Esophagus (tissue), 2 donors: ENCODE results near the gene SHISAL2A. TPM values are rescaled to one million over a fixed set of nuclear protein-coding genes. Genes with fewer than 3 reads are reported as not detected.
"Not testable (repeated sequence)": the region's sequence is repeated elsewhere in the genome, so short reads cannot be mapped to it uniquely, and the experiment has no call there.

Source experiments
- H3K27ac ChIP-seq, 2 donors: one replicate each; pipeline ENCODE4 v1.5.1; 2013; ENCODE audit warnings: low read depth in 2 of 2, mild to moderate bottlenecking in 2 of 2, inconsistent platforms in 1 of 2, low read length in 1 of 2, moderate library complexity in 1 of 2
- H3K27me3 ChIP-seq, 2 donors: one replicate each; pipeline ENCODE4 v1.6.1; 2013; ENCODE audit warnings: low read length in 2 of 2, control low read depth in 1 of 2, mild to moderate bottlenecking in 1 of 2; ENCODE audit not compliant: insufficient read depth in 2 of 2, control insufficient read depth in 1 of 2
- H3K36me3 ChIP-seq, 2 donors: one replicate each; pipeline ENCODE4 v1.6.1; 2013; ENCODE audit warnings: low read length in 1 of 2; ENCODE audit not compliant: control insufficient read depth in 2 of 2, insufficient read depth in 2 of 2
- H3K4me1 ChIP-seq, 2 donors: one replicate each; pipeline ENCODE4 v1.6.1; 2013; ENCODE audit warnings: low read length in 1 of 2; ENCODE audit not compliant: control insufficient read depth in 2 of 2, insufficient read depth in 2 of 2
- H3K4me3 ChIP-seq, 2 donors: one replicate each; pipeline ENCODE4 v1.5.1; 2013; ENCODE audit warnings: low read length in 2 of 2, mild to moderate bottlenecking in 2 of 2, low read depth in 1 of 2, moderate library complexity in 1 of 2
- H3K9me3 ChIP-seq, 2 donors: one replicate each; pipeline ENCODE4 v1.6.1; 2013; ENCODE audit warnings: mild to moderate bottlenecking in 2 of 2, low read depth in 1 of 2, low read length in 1 of 2, moderate library complexity in 1 of 2; ENCODE audit not compliant: control insufficient read depth in 2 of 2, insufficient read depth in 1 of 2
- WGBS, 2 donors: extraction: QIAGEN DNeasy Blood & Tissue Kit; methylation state at CpG; one replicate each; pipeline ENCODE4 v1.1.7; 2013; 5-methylcytosine and 5-hydroxymethylcytosine counted together
- polyA plus RNA-seq, 2 donors: library from polyadenylated mRNA; stranded (reverse); fragments of 200-250 nt; gene quantifications; one replicate each; pipeline ENCODE4 v1.2.3, GENCODE V29; 2013
- donor health status: healthy with polysubstance abuse.
- donor health status: Bipolar disorder and iron deficiency.

SHISAL2A gene
- polyA plus RNA-seq, 2 donors, result 0.16 to 0.20 TPM

DNA sequence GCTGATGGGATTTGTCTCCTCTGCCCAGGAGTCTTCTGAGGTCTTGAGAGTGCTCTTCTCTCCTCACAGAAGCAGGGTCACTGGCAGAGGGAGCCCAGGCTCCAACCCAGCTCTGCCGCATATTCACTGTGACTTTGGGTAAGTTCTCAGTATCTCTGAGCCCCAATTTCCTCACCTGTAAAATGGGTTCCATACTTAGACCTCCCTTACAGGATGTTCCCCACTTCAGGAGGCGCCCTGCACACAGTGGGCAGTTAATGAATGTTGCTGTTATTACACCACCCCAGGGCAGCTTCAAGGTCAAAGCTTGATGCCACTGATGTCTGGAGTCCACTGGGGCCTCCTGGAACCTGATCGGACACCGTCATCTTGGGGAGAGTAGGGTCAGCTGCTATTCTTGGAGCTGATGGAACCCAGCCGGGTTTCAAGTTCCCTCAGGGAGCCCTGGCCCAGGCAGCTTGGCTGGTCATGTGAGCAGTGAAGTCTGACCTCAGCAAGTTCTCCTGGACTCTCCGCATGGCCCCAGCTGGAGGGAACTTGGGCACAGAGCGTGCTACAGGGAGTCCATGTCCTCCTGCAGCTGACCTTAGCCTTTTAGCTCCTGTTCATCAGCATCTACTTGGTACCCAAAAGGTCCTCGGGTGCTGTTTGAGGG lies 43.4 kb downstream of the SHISAL2A start:
- Histone ChIP-seq H3K9me3 (no peaks in the 10 kb centered on the region), H3K27me3 (no peaks in the 10 kb centered on the region), H3K36me3 (no peaks in the 10 kb centered on the region), H3K4me3 (no peak overlapping the region), H3K27ac (no peak overlapping the region), H3K4me1 (no peaks in the 10 kb centered on the region)
- WGBS, 2 donors, result 78 to 85% methylated on average over 8 of the region's 8 CpGs

DNA sequence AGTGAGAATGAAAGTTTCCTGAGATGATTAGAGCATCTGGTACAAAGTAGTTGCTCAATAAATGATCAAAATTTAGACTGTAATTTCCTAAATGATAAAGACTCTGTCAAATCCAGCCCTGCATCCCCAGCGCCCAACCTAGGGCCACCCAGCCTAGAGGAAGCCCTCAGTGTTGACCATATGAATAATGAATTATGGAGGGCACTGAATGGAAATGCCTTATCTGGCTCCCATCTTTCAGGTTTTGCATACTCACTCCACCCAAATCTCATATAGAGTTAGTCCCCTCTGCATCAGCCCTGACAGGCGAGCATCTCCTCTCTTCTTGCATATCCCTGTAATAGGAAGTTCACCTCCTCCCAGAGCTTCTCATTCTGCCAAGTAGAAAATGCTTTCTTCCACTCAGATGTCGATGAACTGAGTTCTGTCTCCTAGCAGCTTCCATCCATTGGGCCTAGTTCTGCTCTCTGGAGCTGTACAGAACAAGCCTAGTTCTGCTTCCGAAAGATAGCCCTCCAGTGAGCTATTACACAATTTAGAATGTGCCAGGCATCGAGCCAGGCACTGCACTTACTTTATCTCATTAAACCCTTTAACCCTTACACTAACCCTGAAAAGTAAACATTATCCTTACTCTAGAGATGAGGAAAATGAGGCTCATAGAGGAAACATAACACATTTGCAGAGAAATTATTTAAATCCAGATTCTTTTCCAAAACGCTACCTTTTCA lies 44.3 kb downstream of the SHISAL2A start:
- Histone ChIP-seq H3K9me3 (no peaks in the 10 kb centered on the region), H3K27ac (no peak overlapping the region), H3K36me3 (no peaks in the 10 kb centered on the region), H3K4me1 (no peaks in the 10 kb centered on the region), H3K27me3 (no peaks in the 10 kb centered on the region), H3K4me3 (no peak overlapping the region)
- WGBS, 2 donors, result 67 to 68% methylated on average over 6 of the region's 6 CpGs

DNA sequence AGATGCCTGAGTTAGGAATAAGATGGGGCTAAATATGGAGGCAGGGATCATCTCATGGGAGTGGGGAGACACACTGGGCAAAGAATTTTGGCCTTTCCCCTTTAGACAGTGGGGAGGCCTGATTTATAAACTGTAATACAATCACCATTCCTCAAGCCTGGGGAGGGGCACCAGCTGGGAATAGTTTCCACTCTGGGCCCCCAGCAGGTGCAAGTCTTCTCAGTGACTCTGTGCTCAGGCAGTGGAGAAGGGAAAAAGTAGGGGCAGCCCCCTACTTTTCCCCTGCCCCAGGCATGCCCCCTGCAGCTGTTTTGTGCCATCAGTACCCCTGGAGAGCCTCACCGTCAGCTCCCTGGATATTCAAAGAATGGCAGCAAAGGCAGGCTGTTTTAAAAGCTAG lies 46.1 kb downstream of the SHISAL2A start:
- H3K27me3 ChIP-seq, result no peaks in the 10 kb centered on the region
- no peak overlapping the region for H3K4me3 ChIP-seq
- H3K9me3 ChIP-seq, result no peaks in the 10 kb centered on the region
- H3K27ac ChIP-seq, result no peak overlapping the region
- H3K36me3 ChIP-seq, result no peaks in the 10 kb centered on the region
- H3K4me1 ChIP-seq, result no peaks in the 10 kb centered on the region
- 95 to 100% methylated on average over 1 of the region's 1 CpG for WGBS, 2 donors

DNA sequence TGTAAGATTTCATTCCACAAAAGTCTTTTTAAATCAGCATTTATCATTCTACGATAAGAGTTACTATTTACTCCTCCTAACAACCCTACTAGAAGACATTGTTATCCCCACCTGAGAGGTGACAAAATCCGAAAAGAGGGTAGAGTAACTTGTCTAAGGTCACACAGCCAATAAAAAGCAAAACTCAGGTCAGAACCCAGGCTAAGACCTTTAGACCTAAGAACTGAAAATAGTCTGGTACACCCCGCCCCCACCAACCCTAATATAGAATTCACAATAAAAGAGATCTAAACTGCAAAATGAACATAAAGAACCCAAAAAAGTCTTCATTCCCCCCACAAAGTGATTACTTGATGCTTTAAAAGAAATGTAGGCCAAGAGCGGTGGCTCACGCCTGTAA lies 46.5 kb downstream of the SHISAL2A start:
- Histone ChIP-seq H3K36me3 (no peaks in the 10 kb centered on the region), H3K9me3 (no peaks in the 10 kb centered on the region)
- WGBS, 2 donors, result 91 to 93% methylated on average over 5 of the region's 5 CpGs

DNA sequence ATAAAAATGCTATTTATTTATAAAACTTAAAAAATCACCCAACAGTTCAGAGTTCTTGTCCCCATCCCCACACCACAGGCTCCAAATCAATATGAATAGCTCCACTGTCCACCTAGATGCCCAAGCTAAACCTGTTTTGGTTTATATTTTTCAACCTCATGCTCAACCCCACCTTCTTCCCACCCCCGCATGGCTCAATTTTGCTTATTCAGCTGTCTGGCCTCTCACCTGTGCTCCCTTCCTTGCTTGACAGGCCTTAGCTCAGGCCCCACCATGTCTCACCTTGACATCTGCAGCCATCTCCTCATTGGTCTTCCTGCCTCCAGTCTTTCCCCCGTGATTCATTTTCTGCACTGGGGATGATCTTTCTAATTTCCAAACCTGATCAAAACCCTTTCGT lies 47.4 kb downstream of the SHISAL2A start:
- no peak overlapping the region for H3K27ac ChIP-seq
- whole genome bisulfite sequencing, 2 donors, result 78 to 83% methylated on average over 3 of the region's 3 CpGs
- H3K36me3 ChIP-seq, result no peaks in the 10 kb centered on the region
- H3K4me3 ChIP-seq, result no peak overlapping the region
- H3K4me1 ChIP-seq, result no peaks in the 10 kb centered on the region
- H3K9me3 ChIP-seq, result no peaks in the 10 kb centered on the region
- H3K27me3 ChIP-seq, result no peaks in the 10 kb centered on the region

More for the DNA sequence above, 46.5 kb downstream of the SHISAL2A start:
- no peaks in the 10 kb centered on the region for H3K4me1 ChIP-seq
- no peaks in the 10 kb centered on the region for H3K27me3 ChIP-seq
- no peak overlapping the region for H3K4me3 ChIP-seq
- no peak overlapping the region for H3K27ac ChIP-seq

DNA sequence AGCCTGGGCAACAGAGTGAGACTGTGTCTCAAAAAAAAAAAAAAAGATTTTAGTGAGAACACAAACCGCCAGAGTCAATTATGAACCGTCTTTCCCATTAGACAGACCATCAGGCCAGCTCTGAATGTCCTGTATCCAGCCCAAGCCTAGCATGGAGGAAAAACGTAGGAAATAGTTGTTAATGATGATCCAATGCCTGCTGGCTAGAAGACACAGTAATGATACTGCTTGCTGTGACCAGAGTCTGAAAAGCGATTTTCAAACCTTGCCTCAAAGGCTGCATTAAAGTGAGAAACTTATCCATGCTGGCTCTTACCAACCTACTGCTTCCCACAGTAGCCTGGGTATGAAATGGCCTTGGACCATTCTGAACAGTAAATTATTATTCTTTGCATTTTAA lies 48.2 kb downstream of the SHISAL2A start:
- WGBS, 2 donors, result 77 to 85% methylated on average over 4 of the region's 4 CpGs
- Histone ChIP-seq H3K4me3 (no peak overlapping the region), H3K27ac (no peak overlapping the region), H3K4me1 (no peaks in the 10 kb centered on the region), H3K9me3 (no peaks in the 10 kb centered on the region), H3K27me3 (no peaks in the 10 kb centered on the region), H3K36me3 (no peaks in the 10 kb centered on the region)

DNA sequence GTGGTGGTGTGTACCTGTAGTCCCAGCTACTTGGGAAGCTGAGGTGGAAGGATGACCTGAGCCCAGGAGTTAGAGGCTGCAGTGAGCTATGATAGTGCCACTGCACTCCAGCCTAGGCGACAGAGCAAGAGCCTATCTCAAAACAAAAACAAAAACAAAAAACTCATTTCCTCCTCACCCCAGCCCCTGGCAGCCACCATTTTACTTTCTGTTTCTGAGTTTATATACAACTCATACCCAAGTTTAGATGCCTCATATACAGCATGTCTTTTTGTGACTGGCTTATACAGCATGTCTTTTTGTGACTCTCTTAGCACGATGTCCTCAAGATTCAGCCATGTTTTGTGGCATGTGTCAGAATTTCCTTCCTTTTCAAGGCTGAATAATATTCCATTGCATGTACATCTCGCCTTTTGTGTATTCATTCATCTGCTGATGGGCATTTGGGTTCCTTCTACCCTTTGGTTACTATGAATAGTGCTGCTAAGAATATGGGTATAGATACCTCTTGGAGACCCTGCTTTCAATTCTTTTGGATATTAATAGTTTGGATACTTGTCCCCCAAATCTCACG lies 50.5 kb downstream of the SHISAL2A start:
- Histone ChIP-seq H3K36me3 (peaks cover 3 to 6% of the 10 kb centered on the region in 2 donors), H3K4me1 (no peaks in the 10 kb centered on the region), H3K27me3 (no peaks in the 10 kb centered on the region), H3K4me3 (no peak overlapping the region), H3K27ac (no peak overlapping the region), H3K9me3 (no peaks in the 10 kb centered on the region)
- WGBS, 2 donors, result 94 to 95% methylated on average over 4 of the region's 4 CpGs

DNA sequence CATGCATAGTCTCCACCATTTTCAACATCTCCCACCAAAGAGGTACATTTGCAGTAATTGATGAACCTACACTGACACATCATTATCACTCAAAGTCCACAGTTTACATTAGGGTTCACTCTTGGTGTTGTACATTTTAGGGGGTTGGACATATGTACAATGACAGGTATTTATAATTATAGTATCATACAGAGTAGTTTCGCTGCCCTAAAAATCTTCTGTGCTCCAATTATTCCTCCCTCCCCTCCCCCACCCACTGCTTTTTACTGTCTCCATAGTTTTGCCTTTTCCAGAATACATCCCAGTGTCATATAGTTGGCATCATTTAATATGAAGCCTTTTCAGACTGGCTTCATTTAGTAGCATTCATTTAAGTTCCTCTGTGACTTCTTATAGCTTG lies 51.6 kb downstream of the SHISAL2A start:
- Histone ChIP-seq H3K36me3 (peaks cover 3 to 6% of the 10 kb centered on the region in 2 donors), H3K27ac (no peak overlapping the region), H3K27me3 (no peaks in the 10 kb centered on the region), H3K4me3 (no peak overlapping the region), H3K9me3 (no peaks in the 10 kb centered on the region), H3K4me1 (no peaks in the 10 kb centered on the region)
- WGBS, 2 donors, result 88 to 94% methylated on average over 1 of the region's 1 CpG

DNA sequence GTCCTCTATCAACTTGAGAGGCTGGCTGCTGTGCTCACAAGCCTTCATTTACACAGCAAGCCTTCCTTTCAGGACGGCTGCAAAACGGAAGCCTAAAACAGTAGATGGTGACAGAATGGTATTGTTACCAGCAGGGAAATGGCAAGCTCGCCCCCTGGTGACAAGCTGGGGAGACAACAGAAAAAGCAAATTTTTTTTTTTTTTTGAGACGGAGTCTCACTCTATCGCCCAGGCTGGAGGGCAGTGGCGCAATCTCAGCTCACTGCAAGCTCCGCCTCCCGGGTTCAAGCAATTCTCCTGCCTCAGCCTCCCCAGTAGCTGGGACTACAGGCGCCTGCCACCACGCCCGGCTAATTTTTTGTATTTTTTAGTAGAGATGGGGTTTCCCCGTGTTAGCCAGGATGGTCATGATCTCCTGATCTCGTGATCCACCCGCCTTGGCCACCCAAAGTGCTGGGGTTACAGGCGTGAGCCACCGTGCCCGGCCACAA lies 53.3 kb downstream of the SHISAL2A start:
- H3K36me3 ChIP-seq, H3K27ac ChIP-seq, H3K4me3 ChIP-seq, H3K9me3 ChIP-seq, H3K27me3 ChIP-seq, H3K4me1 ChIP-seq: not testable (repeated sequence)
- WGBS, 2 donors, result 54 to 55% methylated on average over 17 of the region's 17 CpGs
